H1 (cell line): ENCODE data around the gene MAD2L1. TPM values are rescaled to one million over a fixed set of nuclear protein-coding genes. Genes with fewer than 3 reads are reported as not detected.

Experiments
- CREB1 ChIP-seq: IDR thresholded peaks from 2 replicates; pipeline ENCODE4 v1.6.1; 2012; ENCODE audit warnings: inconsistent platforms
- JUND ChIP-seq: IDR thresholded peaks from 2 replicates; pipeline ENCODE4 v1.6.1; 2011; ENCODE audit warnings: mild to moderate bottlenecking, improper control_type of control experiment, low read length
- KDM4A ChIP-seq: IDR thresholded peaks from one replicate; pipeline ENCODE4 v1.7.1; 2012; ENCODE audit warnings: low read depth, mild to moderate bottlenecking, moderate library complexity, low read length, inconsistent platforms; ENCODE audit not compliant: severe bottlenecking
- POLR2A ChIP-seq, 2 experiments: IDR thresholded peaks; 1 replicate in 1 of 2; 2 replicates in 1 of 2; pipeline ENCODE4 v1.6.1; 2011; ENCODE audit warnings: low read depth in 2 of 2, low read length in 2 of 2, mild to moderate bottlenecking in 2 of 2; ENCODE audit errors: control extremely low read depth in 1 of 2
- SP2 ChIP-seq: IDR thresholded peaks from 2 replicates; pipeline ENCODE4 v1.6.1; 2012; ENCODE audit warnings: mild to moderate bottlenecking, low read length, inconsistent platforms
- ZNF274 ChIP-seq: IDR thresholded peaks from 2 replicates; pipeline ENCODE4 v1.7.0; 2012; ENCODE audit warnings: low read length, borderline replicate concordance; ENCODE audit errors: extremely low read depth
- polyA plus RNA-seq, 7 experiments: library from polyadenylated mRNA; depleted of rRNA in 3 of 7; stranded (reverse) in 5 of 7; unstranded in 2 of 7; fragments of >200 nt in 5 of 7; fragments of 200-250 nt in 2 of 7; gene quantifications; 1 replicate in 5 of 7; 2 replicates in 1 of 7; 4 replicates in 1 of 7; pipeline versions ENCODE4 v1.2.1 to v1.2.3, GENCODE V29; 2011 to 2013; ENCODE audit warnings: missing spikeins in 2 of 7, mixed read lengths in 2 of 7
- total RNA-seq: library from RNA; stranded (reverse); fragmentation: NEBNext Ultra II Directional; extraction: Animal tissue kit (Norgen Biotek cat#: 25700); gene quantifications from 2 replicates; pipeline ENCODE4 v1.2.1, GENCODE V29; 2021
- TF ChIP-seq, protein P1 (sequence below): fragments of 300-600 bp; sonication (generic); IDR thresholded peaks from 2 replicates; pipeline ENCODE4 v1.7.1; 2012; ENCODE audit warnings: low read length, moderate library complexity, mild to moderate bottlenecking, inconsistent platforms; ENCODE audit not compliant: insufficient replicate concordance
- TF ChIP-seq, protein P2 (sequence below): IDR thresholded peaks from 2 replicates; pipeline ENCODE4 v1.6.1; 2012; ENCODE audit warnings: inconsistent platforms
- TF ChIP-seq, protein P3 (sequence below): IDR thresholded peaks from 2 replicates; pipeline ENCODE4 v1.6.1; 2011; ENCODE audit warnings: low read length, improper control_type of control experiment
- TF ChIP-seq, protein P4 (sequence below): IDR thresholded peaks from 2 replicates; pipeline ENCODE4 v1.6.1; 2012; ENCODE audit warnings: inconsistent platforms

The MAD2L1 gene
- total and polyA plus RNA-seq, 2 of the 8 experiments (the other 6 are each of a cell fraction or from before 2014, with no cell fraction given), result 51.1 to 88.1 TPM

DNA sequence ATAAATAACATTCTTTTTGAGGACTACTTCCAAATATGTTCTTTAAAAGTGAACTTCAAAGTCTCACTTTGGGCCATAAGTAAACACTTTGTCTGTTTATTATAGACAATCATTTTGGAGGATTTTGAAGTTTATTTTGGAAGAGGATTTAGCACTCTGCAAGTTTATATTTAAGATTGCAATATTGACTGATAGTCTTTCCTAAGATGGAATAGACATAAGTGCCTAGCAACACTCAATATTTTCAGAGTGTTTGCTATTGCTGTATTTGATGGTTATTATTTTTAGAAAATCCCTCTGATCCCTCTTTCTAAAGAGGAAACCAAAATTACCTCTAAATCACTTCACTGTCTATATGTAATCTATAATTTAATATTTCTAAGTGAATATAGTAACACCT lies 42.8 kb upstream of the MAD2L1 start (continued):
- TF ChIP-seq, protein P1, sequence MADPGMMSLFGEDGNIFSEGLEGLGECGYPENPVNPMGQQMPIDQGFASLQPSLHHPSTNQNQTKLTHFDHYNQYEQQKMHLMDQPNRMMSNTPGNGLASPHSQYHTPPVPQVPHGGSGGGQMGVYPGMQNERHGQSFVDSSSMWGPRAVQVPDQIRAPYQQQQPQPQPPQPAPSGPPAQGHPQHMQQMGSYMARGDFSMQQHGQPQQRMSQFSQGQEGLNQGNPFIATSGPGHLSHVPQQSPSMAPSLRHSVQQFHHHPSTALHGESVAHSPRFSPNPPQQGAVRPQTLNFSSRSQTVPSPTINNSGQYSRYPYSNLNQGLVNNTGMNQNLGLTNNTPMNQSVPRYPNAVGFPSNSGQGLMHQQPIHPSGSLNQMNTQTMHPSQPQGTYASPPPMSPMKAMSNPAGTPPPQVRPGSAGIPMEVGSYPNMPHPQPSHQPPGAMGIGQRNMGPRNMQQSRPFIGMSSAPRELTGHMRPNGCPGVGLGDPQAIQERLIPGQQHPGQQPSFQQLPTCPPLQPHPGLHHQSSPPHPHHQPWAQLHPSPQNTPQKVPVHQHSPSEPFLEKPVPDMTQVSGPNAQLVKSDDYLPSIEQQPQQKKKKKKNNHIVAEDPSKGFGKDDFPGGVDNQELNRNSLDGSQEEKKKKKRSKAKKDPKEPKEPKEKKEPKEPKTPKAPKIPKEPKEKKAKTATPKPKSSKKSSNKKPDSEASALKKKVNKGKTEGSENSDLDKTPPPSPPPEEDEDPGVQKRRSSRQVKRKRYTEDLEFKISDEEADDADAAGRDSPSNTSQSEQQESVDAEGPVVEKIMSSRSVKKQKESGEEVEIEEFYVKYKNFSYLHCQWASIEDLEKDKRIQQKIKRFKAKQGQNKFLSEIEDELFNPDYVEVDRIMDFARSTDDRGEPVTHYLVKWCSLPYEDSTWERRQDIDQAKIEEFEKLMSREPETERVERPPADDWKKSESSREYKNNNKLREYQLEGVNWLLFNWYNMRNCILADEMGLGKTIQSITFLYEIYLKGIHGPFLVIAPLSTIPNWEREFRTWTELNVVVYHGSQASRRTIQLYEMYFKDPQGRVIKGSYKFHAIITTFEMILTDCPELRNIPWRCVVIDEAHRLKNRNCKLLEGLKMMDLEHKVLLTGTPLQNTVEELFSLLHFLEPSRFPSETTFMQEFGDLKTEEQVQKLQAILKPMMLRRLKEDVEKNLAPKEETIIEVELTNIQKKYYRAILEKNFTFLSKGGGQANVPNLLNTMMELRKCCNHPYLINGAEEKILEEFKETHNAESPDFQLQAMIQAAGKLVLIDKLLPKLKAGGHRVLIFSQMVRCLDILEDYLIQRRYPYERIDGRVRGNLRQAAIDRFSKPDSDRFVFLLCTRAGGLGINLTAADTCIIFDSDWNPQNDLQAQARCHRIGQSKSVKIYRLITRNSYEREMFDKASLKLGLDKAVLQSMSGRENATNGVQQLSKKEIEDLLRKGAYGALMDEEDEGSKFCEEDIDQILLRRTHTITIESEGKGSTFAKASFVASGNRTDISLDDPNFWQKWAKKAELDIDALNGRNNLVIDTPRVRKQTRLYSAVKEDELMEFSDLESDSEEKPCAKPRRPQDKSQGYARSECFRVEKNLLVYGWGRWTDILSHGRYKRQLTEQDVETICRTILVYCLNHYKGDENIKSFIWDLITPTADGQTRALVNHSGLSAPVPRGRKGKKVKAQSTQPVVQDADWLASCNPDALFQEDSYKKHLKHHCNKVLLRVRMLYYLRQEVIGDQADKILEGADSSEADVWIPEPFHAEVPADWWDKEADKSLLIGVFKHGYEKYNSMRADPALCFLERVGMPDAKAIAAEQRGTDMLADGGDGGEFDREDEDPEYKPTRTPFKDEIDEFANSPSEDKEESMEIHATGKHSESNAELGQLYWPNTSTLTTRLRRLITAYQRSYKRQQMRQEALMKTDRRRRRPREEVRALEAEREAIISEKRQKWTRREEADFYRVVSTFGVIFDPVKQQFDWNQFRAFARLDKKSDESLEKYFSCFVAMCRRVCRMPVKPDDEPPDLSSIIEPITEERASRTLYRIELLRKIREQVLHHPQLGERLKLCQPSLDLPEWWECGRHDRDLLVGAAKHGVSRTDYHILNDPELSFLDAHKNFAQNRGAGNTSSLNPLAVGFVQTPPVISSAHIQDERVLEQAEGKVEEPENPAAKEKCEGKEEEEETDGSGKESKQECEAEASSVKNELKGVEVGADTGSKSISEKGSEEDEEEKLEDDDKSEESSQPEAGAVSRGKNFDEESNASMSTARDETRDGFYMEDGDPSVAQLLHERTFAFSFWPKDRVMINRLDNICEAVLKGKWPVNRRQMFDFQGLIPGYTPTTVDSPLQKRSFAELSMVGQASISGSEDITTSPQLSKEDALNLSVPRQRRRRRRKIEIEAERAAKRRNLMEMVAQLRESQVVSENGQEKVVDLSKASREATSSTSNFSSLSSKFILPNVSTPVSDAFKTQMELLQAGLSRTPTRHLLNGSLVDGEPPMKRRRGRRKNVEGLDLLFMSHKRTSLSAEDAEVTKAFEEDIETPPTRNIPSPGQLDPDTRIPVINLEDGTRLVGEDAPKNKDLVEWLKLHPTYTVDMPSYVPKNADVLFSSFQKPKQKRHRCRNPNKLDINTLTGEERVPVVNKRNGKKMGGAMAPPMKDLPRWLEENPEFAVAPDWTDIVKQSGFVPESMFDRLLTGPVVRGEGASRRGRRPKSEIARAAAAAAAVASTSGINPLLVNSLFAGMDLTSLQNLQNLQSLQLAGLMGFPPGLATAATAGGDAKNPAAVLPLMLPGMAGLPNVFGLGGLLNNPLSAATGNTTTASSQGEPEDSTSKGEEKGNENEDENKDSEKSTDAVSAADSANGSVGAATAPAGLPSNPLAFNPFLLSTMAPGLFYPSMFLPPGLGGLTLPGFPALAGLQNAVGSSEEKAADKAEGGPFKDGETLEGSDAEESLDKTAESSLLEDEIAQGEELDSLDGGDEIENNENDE, result no peak
- TF ChIP-seq, protein P2, sequence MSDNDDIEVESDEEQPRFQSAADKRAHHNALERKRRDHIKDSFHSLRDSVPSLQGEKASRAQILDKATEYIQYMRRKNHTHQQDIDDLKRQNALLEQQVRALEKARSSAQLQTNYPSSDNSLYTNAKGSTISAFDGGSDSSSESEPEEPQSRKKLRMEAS, result no peak
- TF ChIP-seq KDM4A, result no peak
- no peak for TF ChIP-seq SP2
- TF ChIP-seq, protein P3, sequence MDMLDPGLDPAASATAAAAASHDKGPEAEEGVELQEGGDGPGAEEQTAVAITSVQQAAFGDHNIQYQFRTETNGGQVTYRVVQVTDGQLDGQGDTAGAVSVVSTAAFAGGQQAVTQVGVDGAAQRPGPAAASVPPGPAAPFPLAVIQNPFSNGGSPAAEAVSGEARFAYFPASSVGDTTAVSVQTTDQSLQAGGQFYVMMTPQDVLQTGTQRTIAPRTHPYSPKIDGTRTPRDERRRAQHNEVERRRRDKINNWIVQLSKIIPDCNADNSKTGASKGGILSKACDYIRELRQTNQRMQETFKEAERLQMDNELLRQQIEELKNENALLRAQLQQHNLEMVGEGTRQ, result no peak
- no peak for TF ChIP-seq ZNF274
- TF ChIP-seq JUND, result no peak
- no peak for TF ChIP-seq POLR2A (IDR thresholded peaks at IDR 0.05; ENCODE audit: control extremely low read depth in 1 of 2, low read depth in 2 of 2, low read length in 2 of 2)
- no peak for TF ChIP-seq CREB1
- TF ChIP-seq, protein P4, sequence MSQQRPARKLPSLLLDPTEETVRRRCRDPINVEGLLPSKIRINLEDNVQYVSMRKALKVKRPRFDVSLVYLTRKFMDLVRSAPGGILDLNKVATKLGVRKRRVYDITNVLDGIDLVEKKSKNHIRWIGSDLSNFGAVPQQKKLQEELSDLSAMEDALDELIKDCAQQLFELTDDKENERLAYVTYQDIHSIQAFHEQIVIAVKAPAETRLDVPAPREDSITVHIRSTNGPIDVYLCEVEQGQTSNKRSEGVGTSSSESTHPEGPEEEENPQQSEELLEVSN, result no peak
